ENCODE results near the gene MFSD12. TPM values are rescaled to one million over a fixed set of nuclear protein-coding genes. Genes with fewer than 3 reads are reported as not detected.

Gene MFSD12
- polyA plus RNA-seq, 1 donor from 2014 or later: 38.5 TPM

DNA sequence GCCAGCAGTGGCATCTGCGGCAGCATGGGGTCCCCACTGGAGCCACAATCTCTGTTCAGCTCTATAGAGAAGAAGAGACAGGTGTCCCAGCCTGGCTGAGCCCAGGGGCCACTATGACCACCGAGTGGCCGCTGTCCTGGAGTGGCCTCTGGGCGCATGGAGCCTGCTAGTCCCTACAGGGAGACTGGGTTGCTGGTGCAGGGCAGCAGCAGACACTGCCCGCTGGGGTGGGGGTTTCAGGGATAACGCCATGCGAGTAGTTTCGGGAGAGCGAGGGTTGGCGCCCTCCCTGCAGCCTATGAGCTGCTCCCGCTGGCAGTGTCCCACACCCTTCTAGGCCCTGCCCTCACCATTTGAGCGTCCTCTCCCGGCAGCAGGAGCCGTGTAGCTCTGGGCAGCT, 29.3 kb downstream of the MFSD12 start:
- no peak overlapping the region for H3K27ac ChIP-seq (ENCODE audit: low read length)

DNA sequence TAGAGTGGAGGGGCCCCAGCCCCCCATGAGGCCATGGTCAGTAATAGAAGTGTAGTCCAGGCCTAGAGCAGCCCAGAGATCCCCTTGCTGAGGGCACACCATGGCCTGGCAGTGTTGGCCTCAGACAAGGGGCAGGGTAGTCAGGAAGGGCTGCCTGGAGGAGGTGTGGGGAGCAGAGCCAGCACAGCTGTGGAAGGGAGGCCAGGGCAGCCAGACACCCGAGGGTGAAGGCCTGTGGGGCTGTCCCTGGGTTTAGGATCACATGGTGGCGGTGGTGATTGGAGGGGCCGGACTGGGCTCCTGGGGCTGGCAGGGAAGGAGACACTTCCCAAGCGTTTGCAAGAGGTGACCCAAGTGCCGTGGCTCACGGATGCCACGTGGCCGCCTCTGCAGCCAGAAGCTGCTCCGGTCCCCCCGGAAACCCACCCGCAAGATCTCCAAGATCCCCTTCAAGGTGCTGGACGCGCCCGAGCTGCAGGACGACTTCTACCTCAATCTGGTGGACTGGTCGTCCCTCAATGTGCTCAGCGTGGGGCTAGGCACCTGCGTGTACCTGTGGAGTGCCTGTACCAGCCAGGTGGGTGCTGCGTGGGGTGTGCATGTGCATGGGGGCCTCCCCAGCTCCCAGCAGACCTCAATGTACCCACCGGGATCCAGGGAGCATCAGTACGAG, 30.0 kb downstream of the MFSD12 start:
- Histone ChIP-seq H3K4me2 (ENCODE audit: low read length) (no peak overlapping the region), H3K36me3 (ENCODE audit: insufficient read depth, low read length) (peaks cover 4% of the 10 kb centered on the region), H3K79me2 (replicated peaks; ENCODE audit: insufficient read depth, low read length) (no peaks in the 10 kb centered on the region), H2AFZ (ENCODE audit: low read depth, low read length) (no peak overlapping the region), H3F3A (ENCODE audit: insufficient read depth, low read length, poor library complexity, severe bottlenecking) (no peaks in the 10 kb centered on the region), H3K9me2 (ENCODE audit: insufficient read depth, low read length) (no peaks in the 10 kb centered on the region), H3K4me3 (ENCODE audit: low read length) (no peak overlapping the region), H3K9me3 (ENCODE audit: low read length) (no peaks in the 10 kb centered on the region), H3K27me3 (ENCODE audit: insufficient read depth, low read depth, low read length) (no peaks in the 10 kb centered on the region), H4K20me1 (ENCODE audit: insufficient read depth) (no peaks in the 10 kb centered on the region), H3K27ac (ENCODE audit: low read length) (no peak overlapping the region), H3K9ac (ENCODE audit: low read length) (no peak overlapping the region)
- TF ChIP-seq POLR2AphosphoS5 (IDR thresholded peaks at IDR 0.05) (no peak), TAF1 (IDR thresholded peaks at IDR 0.05; ENCODE audit: low read depth) (no peak), EZH2 (IDR thresholded peaks at IDR 0.05; ENCODE audit: borderline replicate concordance, insufficient read depth, low read length, poor library complexity, severe bottlenecking) (no peak), SMC3 (conservative IDR thresholded peaks at IDR 0.05; ENCODE audit: poor library complexity) (no peak), MXI1 (conservative IDR thresholded peaks at IDR 0.05; ENCODE audit: poor library complexity, severe bottlenecking) (no peak), EP300 (conservative IDR thresholded peaks at IDR 0.05; ENCODE audit: poor library complexity, severe bottlenecking) (no peak), RAD21 (conservative IDR thresholded peaks at IDR 0.05) (no peak)
- TF ChIP-seq, protein P1, sequence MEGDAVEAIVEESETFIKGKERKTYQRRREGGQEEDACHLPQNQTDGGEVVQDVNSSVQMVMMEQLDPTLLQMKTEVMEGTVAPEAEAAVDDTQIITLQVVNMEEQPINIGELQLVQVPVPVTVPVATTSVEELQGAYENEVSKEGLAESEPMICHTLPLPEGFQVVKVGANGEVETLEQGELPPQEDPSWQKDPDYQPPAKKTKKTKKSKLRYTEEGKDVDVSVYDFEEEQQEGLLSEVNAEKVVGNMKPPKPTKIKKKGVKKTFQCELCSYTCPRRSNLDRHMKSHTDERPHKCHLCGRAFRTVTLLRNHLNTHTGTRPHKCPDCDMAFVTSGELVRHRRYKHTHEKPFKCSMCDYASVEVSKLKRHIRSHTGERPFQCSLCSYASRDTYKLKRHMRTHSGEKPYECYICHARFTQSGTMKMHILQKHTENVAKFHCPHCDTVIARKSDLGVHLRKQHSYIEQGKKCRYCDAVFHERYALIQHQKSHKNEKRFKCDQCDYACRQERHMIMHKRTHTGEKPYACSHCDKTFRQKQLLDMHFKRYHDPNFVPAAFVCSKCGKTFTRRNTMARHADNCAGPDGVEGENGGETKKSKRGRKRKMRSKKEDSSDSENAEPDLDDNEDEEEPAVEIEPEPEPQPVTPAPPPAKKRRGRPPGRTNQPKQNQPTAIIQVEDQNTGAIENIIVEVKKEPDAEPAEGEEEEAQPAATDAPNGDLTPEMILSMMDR (IDR thresholded peaks at IDR 0.05; ENCODE audit: poor library complexity, severe bottlenecking): no peak
- TF ChIP-seq, protein P2, sequence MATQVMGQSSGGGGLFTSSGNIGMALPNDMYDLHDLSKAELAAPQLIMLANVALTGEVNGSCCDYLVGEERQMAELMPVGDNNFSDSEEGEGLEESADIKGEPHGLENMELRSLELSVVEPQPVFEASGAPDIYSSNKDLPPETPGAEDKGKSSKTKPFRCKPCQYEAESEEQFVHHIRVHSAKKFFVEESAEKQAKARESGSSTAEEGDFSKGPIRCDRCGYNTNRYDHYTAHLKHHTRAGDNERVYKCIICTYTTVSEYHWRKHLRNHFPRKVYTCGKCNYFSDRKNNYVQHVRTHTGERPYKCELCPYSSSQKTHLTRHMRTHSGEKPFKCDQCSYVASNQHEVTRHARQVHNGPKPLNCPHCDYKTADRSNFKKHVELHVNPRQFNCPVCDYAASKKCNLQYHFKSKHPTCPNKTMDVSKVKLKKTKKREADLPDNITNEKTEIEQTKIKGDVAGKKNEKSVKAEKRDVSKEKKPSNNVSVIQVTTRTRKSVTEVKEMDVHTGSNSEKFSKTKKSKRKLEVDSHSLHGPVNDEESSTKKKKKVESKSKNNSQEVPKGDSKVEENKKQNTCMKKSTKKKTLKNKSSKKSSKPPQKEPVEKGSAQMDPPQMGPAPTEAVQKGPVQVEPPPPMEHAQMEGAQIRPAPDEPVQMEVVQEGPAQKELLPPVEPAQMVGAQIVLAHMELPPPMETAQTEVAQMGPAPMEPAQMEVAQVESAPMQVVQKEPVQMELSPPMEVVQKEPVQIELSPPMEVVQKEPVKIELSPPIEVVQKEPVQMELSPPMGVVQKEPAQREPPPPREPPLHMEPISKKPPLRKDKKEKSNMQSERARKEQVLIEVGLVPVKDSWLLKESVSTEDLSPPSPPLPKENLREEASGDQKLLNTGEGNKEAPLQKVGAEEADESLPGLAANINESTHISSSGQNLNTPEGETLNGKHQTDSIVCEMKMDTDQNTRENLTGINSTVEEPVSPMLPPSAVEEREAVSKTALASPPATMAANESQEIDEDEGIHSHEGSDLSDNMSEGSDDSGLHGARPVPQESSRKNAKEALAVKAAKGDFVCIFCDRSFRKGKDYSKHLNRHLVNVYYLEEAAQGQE (IDR thresholded peaks at IDR 0.05; ENCODE audit: borderline replicate concordance): no peak

More for the DNA sequence above, 29.3 kb downstream of the MFSD12 start:
- no peak overlapping the region for H3K4me2 ChIP-seq (ENCODE audit: low read length)
- H3K9me3 ChIP-seq (ENCODE audit: low read length): no peaks in the 10 kb centered on the region
- H4K20me1 ChIP-seq (ENCODE audit: insufficient read depth): no peaks in the 10 kb centered on the region
- no peaks in the 10 kb centered on the region for H3K27me3 ChIP-seq (ENCODE audit: insufficient read depth, low read depth, low read length)
- H3F3A ChIP-seq (ENCODE audit: insufficient read depth, low read length, poor library complexity, severe bottlenecking): no peaks in the 10 kb centered on the region
- no peaks in the 10 kb centered on the region for H3K9me2 ChIP-seq (ENCODE audit: insufficient read depth, low read length)
- no peak overlapping the region for H3K4me3 ChIP-seq (ENCODE audit: low read length)
- H2AFZ ChIP-seq (ENCODE audit: low read depth, low read length): no peak overlapping the region
- no peak for TF ChIP-seq MXI1 (conservative IDR thresholded peaks at IDR 0.05; ENCODE audit: poor library complexity, severe bottlenecking)
- no peak for TF ChIP-seq RAD21 (conservative IDR thresholded peaks at IDR 0.05)
- TF ChIP-seq, protein P2 (IDR thresholded peaks at IDR 0.05; ENCODE audit: borderline replicate concordance): no peak
- no peak for TF ChIP-seq EP300 (conservative IDR thresholded peaks at IDR 0.05; ENCODE audit: poor library complexity, severe bottlenecking)
- TF ChIP-seq EZH2 (IDR thresholded peaks at IDR 0.05; ENCODE audit: borderline replicate concordance, insufficient read depth, low read length, poor library complexity, severe bottlenecking): no peak
- TF ChIP-seq, protein P1 (IDR thresholded peaks at IDR 0.05; ENCODE audit: poor library complexity, severe bottlenecking): no peak
- TF ChIP-seq POLR2AphosphoS5 (IDR thresholded peaks at IDR 0.05): no peak
- TF ChIP-seq TAF1 (IDR thresholded peaks at IDR 0.05; ENCODE audit: low read depth): no peak
- TF ChIP-seq SMC3 (conservative IDR thresholded peaks at IDR 0.05; ENCODE audit: poor library complexity): no peak
- H3K36me3 ChIP-seq (ENCODE audit: insufficient read depth, low read length): peaks cover 4% of the 10 kb centered on the region
- H3K9ac ChIP-seq (ENCODE audit: low read length): no peak overlapping the region
- no peaks in the 10 kb centered on the region for H3K79me2 ChIP-seq (replicated peaks; ENCODE audit: insufficient read depth, low read length)
